ENCODE measurements around the gene UBR3.
"Not testable (repeated sequence)": the region's sequence is repeated elsewhere in the genome, so short reads cannot be mapped to it uniquely, and the experiment has no call there.

- TF ChIP-seq CTCF (conservative IDR thresholded peaks at IDR 0.05; ENCODE audit: low read length); EZH2phosphoT487 (IDR thresholded peaks at IDR 0.05; ENCODE audit: borderline replicate concordance): not testable (repeated sequence)
These were observed 14.4 kb downstream of the UBR3 start for GRCh38 chr2:169841625-169842024.

Measured in Loucy (cell line).